HG03135 (cell line): ENCODE results near the gene VSTM2B.

Experiments used
- ATAC-seq: cut with Tn5 transposase; IDR thresholded peaks from one replicate; pipeline ENCODE4 v1.9.1; 2021; ENCODE audit warnings: mild to moderate bottlenecking, moderate library complexity; ENCODE audit not compliant: unreplicated experiment

VSTM2B gene

DNA sequence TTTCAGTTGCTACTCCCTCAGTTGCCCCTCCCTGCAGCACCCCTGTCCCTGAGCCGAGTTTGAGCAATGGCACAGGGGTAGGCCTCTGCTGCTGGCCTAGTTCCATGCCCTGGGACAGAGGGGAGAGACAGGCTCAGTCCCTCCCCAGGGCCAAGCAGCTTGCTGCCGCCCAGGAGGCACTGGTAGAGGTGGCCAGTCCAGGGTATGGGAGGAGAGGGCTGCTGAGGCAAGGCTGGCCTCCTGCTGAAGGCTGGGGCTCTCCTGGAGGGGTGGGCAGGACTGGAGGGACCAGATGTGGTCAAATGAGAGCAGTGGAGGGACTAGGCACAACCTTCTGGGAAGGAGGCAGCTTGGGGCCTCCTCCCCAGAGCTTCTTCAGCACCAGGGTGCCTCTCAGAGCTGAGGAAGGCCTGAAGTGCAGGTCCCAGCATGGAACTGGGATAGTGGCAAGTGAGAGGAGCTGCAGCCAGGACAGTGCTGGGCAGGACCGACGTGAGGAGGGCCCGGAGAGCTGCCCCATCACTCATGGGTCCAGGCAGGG, 29.8 kb upstream of the VSTM2B start:
- no peak for ATAC-seq

DNA sequence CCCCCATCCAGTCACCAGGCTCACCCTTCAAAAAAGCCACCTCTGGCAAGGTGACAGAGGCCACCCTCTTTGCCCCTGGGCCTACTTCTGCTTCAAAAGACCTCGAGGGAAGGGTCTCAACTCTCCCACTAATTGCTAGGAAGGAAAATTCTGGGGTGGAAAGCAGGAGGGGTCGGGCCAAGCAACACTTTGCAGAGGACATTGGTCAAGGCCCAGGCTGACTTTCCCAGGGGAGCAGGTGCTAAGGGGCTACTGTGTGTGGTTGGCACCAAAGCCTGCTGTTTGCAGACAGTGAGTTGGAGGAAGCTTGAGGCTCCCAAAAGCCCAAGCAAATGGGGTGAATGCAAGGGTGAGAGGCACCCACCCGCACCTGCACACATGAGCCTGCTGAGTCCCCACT, 28.6 kb upstream of the VSTM2B start:
- ATAC-seq = no peak

DNA sequence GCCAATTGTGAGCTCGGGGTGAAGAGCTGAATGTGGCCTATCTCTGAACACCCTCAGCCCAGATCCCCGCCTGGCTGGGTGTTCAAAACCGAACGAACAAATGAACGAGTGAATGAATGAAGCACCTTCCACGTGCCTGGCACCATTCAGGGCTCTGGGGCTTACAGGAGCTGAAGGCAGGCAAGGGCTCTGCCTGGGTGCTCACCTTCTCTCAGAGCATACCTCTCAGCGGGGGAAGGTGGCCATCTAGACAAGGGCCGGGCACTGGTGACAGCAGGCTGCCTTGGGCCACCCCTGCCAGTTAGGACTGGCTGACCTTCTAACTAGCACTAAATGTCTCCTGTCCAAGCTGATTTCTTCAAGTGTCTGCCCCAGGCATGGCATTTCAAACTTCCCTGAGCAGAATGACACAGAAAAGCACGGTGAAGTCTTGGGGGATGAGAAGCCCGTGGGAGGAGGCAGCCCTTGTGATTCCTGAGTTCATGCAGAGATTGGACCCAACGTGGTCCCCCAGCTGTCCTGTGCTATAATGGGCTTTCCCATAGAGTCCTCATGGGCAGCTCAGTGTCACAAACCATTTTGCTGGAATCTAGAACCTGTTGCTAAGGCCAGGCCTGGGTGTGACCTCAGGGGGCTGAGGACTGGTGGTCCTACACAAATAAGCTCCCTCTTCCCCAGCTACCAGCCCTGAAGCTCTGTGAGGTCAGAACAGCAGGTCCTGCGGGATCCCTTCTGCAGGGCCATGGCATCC, 27.9 kb upstream of the VSTM2B start:
- no peak for ATAC-seq

DNA sequence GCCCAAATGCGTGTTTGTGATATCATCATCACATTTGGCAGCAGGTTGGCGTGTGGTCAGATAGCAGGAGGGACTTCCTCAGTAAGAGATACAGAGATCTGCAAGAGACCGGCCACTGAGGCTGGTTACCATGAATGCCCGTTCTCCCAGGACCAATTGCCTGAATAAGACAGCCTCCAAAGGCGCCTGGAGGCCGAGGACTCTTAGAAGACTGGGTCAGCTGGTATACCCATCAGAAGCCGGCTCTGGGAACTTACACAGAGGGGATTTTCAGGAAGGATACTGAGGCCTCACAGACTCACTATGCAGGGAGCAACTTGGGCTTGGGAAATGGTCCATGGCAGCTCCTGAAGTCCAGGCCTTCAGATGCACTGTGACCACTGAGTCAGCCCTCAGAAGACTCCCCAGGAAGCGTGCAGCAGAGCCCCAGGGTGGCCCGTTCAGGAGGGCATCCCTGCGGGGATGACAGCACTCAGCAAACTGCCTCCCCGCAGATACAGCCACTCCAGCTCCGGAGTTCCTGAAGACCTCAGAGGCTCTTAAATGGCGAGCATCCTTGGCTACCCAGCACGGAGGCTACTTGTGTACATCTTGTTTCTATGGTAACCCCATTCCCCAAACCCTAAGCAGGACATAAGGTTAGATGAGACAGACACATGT, 26.4 kb upstream of the VSTM2B start:
- ATAC-seq = no peak

DNA sequence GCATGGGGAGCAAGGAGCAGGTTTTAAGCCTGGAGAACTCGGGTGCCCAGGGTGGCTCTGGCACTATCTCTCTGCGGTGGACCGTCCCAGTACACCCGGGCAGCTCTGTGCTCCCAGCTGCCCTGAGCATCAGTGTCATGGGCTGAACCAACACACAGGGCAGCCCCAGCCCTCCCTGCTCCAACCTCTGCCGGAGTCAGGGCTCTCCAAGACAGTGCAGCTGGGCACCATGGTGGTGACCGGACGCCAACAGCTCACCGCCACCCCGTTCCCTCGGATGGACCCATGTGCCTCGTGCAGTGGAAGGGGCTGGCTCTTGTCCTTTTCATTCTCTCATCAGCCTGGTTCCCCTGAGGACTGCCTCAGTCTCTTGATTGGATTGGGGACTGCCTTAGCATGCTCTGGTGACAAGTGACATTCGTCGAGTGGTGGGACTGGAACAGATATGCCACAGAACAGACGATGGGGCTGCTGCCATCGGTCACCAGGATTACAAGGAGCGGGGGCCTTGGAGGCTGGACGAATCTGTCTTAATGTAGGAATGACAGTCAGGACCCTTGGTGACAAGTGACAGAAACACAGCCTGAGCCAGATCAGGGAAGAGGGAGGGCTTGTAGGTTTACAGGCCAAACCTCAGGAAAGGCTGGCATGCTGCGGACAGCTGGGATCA, 25.7 kb upstream of the VSTM2B start:
- no peak for ATAC-seq

DNA sequence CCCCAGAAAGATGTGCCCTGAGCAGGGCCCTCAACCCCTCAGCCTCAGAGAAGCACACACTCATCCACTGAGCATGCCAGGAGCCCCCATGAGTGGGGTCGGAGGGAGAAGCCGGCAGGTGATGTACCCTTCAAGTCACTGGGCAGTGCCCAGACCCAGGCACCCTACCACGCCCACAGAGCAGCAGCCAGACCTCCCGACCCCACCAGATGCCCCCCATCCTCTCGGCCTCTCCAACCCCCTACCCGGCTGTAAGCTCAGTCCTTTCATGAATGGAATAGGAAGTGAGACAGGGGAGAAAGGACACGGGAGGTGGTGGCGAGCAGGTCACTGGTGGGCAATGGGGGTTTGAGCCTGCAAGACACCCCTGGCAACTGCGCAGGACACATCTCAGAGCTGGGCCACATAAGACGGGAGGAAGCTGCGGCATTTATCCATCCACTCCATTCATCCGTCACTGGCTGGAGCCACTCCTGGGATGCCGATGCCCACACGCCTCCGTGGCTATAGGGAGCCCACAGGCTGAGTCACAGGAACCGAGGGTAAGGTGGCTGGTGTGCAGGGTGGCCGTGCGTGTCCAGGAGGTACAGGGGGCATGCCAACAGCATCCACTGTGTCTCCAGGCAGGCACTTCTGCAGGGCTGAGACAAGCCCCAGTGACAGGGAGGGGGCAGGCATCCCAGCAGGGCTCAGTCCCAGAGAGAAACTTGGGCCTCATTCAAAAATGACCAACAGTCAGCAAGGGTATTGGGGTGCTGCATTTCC, 23.8 kb upstream of the VSTM2B start:
- no peak for ATAC-seq

DNA sequence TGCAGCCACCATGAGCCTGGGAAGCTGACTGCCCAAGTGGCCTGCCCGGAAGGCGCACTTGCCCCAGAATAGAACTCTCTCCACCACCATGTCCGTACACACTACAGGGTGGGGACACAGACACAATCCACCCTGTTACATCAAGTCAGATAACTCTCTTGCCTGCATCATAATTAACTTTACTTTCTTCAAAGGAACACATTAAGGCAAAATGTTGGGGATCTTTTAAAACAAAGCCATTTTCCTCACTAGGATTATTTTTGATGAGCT, 23.3 kb upstream of the VSTM2B start:
- no peak for ATAC-seq

DNA sequence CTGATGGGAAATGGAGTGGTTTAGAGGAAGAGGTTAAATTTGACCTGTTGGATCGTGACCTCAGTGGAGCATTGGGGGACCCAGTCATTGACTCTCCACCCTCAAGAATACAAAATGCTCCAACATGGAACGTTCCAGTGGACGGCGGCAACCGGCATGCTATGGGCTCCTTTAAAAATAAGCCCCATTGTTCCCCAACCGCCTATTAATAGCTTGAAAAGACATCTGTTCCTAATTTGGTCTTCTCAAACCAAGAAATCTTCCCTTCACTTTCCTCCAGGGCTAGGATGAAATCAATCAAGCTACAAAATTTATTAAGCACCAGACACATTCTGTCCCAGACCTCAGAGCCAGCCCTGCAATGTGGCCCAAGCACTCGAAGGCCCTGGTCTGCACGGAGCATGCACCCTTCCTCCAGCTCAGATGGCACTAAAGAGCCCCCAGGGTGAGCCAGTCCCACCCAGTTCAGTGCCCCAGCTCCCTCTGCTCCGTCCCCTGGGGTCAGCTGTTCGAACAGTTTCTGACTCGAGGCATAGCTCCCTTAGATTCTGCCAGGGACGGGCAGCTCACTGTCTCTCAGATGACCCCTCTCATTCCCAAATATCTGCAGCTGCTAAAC, 22.5 kb upstream of the VSTM2B start:
- no peak for ATAC-seq

DNA sequence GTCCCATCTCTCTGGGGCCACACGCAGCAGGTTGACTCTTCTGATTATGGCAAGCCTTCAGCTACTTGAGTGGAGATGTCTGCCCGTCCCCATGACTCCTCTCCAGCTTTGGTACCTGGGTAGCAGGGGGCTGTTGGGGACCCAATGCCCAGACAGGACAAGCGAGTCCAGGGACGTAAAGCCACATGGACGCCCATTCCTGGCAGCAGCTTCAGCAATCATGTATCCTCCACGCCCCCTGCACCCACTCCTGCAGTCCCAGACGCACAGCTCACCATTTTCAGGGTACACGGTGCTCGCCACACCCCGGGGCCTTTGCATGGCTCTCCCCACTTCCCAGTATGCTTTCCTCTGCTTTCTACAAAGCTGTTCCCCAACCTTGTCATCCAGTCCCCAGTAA, 22.0 kb upstream of the VSTM2B start:
- no peak for ATAC-seq

DNA sequence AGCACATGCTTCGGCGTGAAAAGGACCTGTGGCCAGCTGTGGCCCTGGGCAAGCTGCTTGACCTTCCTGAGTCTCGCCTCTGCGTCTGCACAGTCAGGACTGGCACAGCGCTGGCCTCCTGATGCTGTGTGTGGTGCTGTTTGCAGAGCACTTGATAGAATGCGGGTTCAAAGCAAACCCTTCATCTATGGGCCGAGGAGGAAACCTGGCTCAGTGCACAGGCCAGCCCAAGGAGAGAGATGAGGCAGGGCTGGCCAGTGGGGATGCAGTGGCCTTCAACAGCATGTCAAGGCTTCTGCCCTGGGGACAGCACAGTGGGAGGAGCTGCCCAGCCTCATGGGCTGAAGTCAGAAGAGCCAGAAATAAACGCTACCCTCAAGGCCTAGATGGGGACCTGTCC, 21.3 kb upstream of the VSTM2B start:
- ATAC-seq = no peak

DNA sequence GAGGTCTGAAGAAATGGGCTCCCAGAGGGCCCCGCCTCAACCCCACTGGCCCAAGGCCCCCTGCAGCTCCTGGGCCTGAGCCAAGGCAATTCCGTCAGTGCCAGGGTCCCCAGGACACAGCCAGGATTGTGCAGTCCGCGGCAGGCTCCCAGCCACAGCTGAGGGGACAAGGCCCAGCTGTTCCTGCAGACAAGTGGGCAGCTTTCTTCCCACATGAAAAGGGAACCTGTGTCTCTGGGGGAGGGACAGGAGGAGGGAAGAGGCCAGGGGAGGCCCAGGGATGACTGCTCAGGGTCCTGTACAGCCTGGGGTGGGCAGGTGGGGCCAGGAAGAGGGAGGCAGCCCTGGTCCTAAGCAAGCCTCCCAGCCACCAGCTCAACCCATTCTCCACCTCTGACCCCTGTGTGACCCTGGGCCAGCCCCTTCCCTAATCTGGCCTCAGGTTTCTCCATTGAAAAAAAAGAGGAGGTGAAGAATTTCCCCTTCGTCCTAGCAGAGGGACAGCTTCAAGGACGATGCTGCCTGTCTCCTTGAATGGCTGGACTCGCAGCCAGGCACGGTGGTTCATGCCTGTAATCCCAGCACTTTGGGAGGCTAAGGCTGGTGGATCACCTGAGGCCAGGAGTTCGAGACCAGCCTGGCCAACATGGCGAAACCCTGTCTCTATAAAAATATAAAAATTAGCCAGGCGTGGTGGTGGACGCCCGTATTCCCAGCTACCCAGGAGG, 20.5 kb upstream of the VSTM2B start:
- ATAC-seq = no peak

DNA sequence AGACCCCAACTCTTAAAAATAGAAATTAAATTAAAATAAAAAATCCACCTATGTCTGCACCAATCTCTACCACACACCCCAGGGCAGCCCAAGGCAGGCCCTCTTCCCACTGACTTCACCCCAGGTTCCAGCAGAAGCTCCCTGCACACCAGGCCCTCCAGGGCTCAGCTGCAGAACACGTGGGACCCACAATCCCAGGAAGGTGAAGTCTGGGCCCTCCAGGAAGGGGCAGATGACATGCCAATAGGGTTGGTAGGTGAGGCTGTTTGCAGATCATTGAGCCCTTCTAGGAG, 19.2 kb upstream of the VSTM2B start:
- no peak for ATAC-seq

DNA sequence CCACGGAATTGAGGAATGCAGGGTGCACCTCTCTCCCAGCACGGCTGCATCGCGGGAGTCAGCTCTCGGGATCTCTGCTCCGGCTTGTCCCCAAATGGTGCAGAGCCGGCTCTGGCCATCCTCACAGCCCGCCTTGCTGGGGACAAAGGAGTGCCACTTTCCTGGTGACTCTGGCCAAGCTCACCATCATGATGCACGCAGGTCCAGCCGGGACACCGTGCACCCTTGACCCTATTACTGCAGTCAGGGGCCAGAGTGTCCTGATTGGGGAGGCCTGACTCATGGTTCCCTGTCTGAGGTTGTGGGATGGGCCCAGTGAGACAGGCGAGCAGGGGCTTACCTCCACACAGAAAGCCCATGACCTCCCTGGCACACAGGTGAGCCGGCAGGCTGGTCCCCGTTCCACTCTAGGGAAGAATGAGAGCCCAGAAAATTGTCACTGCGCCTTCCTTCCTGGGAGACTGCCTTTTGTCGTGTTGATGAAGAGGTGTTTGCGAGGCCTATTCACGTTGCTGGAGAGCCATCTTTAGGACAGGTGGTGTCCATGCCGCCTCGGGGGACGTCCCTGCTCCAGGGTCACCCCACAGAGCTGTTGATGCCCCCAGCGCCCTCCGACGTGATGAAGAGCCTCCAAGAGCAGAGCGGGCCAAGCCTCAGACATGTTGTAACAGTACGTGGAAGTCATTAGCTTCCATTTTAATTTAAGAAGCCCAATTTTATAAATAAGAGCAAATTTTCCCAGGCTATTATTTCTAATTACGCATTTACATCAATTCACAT, 18.5 kb upstream of the VSTM2B start:
- no peak for ATAC-seq

DNA sequence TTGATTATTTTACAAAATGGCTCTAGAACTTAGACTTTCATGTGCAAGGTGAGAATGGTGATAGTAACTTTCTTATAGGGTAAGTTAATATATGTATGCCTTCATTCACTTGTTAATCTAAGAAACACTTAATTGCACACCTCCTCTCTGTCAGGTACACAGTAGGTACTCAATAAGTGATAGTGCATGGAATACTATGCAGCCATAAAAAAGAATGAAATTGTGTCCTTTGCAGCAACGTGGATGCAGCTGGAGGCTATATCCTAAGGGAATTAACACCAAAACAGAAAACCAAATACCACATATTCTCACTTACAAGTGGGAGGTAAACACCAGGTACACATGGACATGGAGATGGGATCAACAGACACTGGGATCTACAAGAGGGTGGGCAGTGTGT, 17.6 kb upstream of the VSTM2B start:
- ATAC-seq = no peak

DNA sequence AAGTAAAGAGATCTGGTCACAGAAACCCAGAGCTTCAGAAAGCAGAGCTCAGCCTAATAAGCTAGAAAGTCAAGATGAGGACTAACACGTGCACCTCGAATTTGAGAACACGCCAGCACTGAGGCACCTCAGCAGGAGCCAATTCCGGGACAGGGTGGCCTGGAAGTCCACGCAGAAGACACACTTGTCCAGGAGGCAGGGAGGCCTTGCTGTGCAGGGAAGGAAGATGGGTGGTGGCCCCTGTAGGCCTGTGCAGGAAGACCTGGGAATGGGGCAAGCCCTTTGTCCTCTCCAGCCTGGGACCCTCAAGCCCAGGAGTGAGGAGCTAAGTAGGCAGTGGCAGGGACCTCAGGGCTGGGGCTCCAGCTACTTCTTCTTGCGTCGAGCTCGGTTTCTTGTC, 16.3 kb upstream of the VSTM2B start:
- ATAC-seq = no peak

DNA sequence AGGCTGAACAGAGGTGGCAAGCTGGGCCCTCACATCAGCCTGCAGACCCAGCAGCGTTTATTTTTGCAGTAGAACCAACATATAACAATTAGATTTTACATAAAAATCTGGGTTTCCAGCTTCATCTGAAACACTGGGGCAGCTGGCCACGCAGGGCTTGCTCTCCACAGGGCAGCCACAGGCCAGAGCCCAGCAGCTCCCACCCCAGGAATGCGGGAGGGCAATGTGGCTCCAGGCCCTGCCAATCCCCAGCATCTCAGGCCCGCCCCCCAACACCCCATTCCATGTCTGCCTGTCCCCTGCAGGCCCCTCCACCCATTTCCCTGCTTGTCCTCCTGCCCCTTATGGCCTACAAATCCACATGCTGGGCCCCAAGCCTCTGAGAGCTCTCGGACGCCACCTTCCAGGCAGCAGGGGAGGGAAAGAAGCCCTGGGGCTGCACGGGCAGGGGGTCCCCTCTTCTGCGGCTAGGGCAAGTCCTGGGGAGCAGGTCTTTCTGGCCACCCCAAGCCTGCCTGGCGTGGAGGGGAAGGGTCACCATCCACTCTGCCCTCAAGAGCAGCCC, 15.0 kb upstream of the VSTM2B start:
- ATAC-seq = no peak

DNA sequence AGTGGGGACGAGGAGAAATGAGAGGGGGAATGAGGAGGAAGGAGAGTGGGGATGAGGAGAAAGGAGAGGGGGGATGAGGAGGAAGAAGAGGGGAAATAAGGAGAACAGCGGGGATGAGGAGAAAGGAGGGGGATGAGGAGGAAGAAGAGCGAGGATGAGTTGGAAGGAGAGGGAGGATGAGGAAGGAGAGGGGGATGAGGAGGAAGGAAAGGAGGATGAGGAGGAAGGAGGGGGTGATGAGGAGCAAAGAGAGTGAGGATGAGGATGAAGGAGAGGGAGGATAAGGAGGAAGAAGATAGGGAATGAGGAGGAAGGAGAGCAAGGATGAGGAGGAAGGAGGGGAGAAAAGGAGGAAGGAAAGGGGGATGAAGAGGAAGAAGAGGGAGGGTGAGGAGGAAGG, 14.0 kb upstream of the VSTM2B start:
- ATAC-seq = no peak

DNA sequence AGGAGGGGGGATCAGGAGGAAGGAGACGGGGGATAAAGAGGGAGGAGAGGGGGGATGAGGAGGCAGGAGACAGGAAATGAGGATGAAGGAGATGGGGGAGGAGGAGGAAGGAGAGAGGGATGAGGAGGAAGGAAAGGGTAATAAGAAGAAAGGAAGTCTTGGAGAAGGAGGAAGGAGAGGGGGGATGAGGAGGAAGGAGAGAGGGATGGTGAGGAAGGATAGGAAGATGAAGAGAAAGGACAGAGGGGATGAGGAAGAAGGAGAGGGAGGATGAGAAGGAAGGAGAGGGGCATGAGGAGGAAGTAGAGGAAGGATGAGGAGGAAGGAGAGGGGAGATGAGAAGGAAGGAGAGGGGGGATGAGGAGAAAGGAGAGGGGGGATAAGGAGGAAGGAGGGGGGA, 13.0 kb upstream of the VSTM2B start:
- ATAC-seq = no peak

DNA sequence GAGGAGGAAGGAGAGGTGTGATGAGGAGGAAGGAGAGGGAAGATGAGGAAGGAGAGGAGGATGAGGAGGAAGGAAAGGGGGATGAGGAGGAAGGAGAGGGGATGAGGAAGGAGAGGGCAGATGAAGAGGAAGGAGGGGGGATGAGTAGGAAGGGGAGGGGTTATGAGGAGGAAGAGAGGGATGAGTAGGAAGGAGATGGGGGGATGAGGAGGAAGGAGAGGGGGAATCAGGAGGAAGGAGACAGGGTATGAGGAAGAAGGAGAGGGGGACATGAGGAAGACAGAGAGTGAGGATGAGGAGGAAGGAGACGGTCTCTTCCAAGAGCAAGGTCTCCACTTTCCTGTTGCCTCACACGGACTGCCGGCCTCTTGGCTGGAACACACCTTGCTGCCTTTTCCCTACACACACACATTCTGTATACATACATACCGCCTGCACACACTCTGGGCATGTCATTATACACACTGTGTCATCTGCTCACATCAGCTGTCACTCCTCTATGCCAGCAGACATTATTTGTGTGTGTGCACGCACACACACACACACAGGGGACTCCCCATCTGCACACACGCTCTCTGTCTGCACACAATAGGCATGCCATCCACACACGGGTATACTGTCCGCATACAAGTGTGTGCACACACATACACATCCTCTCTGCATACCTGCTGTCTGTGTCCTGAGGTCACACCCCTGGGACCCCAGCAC, 11.1 kb upstream of the VSTM2B start:
- ATAC-seq = no peak
